HUES64 (cell line): Measurements from ENCODE around the gene GABRR2.

Experiments used
- H3K27ac ChIP-seq: 2 replicates; pipeline ENCODE4 v1.7.0; 2013; ENCODE audit warnings: low read depth, low read length, inconsistent platforms
- H3K27me3 ChIP-seq: 2 replicates; pipeline ENCODE4 v1.6.1; 2013; ENCODE audit warnings: mild to moderate bottlenecking, low read length; ENCODE audit not compliant: insufficient read depth
- H3K36me3 ChIP-seq: 2 replicates; pipeline ENCODE4 v1.6.1; 2013; ENCODE audit warnings: mild to moderate bottlenecking, low read length; ENCODE audit not compliant: insufficient read depth
- H3K4me1 ChIP-seq: 2 replicates; pipeline ENCODE4 v1.6.1; 2013; ENCODE audit warnings: mild to moderate bottlenecking, low read length, moderate library complexity; ENCODE audit not compliant: insufficient read depth
- H3K4me3 ChIP-seq: 2 replicates; pipeline ENCODE4 v1.5.1; 2013; ENCODE audit warnings: mild to moderate bottlenecking, low read length, moderate library complexity
- H3K9ac ChIP-seq: 2 replicates; pipeline ENCODE4 v1.6.1; 2013; ENCODE audit warnings: mild to moderate bottlenecking, low read depth, low read length
- H3K9me3 ChIP-seq: 2 replicates; pipeline ENCODE4 v1.6.1; 2013; ENCODE audit warnings: low read depth, low read length; ENCODE audit not compliant: insufficient read depth
- WGBS: fragments of 150-250, 120-280 bp; methylation state at CpG from one replicate; pipeline ENCODE4 v1.1.7; 2013; ENCODE audit warnings: missing lambda C conversion rate; 5-methylcytosine and 5-hydroxymethylcytosine counted together

GABRR2 gene

GRCh38 chr6:89289710-89290109, 25.4 kb downstream of the GABRR2 start:
- H3K4me1 ChIP-seq: 0 out of 2 replicates have a peak, but pooled peaks cover 7% of the 10 kb centered on the region
- H3K27me3 ChIP-seq: no peaks in the 10 kb centered on the region
- H3K4me3 ChIP-seq: no peak overlapping the region
- H3K36me3 ChIP-seq: no peaks in the 10 kb centered on the region
- 90% methylated on average over 3 of the region's 3 CpGs for WGBS
- H3K9me3 ChIP-seq: no peaks in the 10 kb centered on the region
- H3K27ac ChIP-seq: no peak overlapping the region
- no peak overlapping the region for H3K9ac ChIP-seq

GRCh38 chr6:89287351-89288028, 27.6 kb downstream of the GABRR2 start:
- H3K27ac ChIP-seq: no peak overlapping the region
- 92% methylated on average over 9 of the region's 9 CpGs for WGBS
- no peak overlapping the region for H3K4me3 ChIP-seq
- H3K9me3 ChIP-seq: no peaks in the 10 kb centered on the region
- no peak overlapping the region for H3K9ac ChIP-seq
- no peaks in the 10 kb centered on the region for H3K36me3 ChIP-seq
- no peaks in the 10 kb centered on the region for H3K27me3 ChIP-seq
- H3K4me1 ChIP-seq: 0 out of 2 replicates have a peak, but pooled peaks cover 7% of the 10 kb centered on the region

- Histone ChIP-seq H3K27ac (no peak overlapping the region), H3K9ac (no peak overlapping the region), H3K36me3 (no peaks in the 10 kb centered on the region), H3K4me3 (no peak overlapping the region), H3K27me3 (no peaks in the 10 kb centered on the region), H3K4me1 (0 out of 2 replicates have a peak, but pooled peaks cover 7% of the 10 kb centered on the region), H3K9me3 (no peaks in the 10 kb centered on the region)
- WGBS: 72% methylated on average over 6 of the region's 6 CpGs
Observed at GRCh38 chr6:89286516-89286915, 28.6 kb downstream of the GABRR2 start.

GRCh38 chr6:89284963-89285735, 29.9 kb downstream of the GABRR2 start:
- H3K4me3 ChIP-seq: no peak overlapping the region
- H3K9ac ChIP-seq: no peak overlapping the region
- WGBS: 65% methylated on average over 14 of the region's 15 CpGs
- H3K9me3 ChIP-seq: no peaks in the 10 kb centered on the region
- H3K4me1 ChIP-seq: 0 out of 2 replicates have a peak, but pooled peaks cover 7% of the 10 kb centered on the region
- no peaks in the 10 kb centered on the region for H3K27me3 ChIP-seq
- no peaks in the 10 kb centered on the region for H3K36me3 ChIP-seq
- H3K27ac ChIP-seq: no peak overlapping the region

- WGBS: 90% methylated on average over 1 of the region's 3 CpGs
- no peak overlapping the region for H3K9ac ChIP-seq
- H3K36me3 ChIP-seq: no peaks in the 10 kb centered on the region
- no peak overlapping the region for H3K27ac ChIP-seq
- 0 out of 2 replicates have a peak, but pooled peaks cover 7% of the 10 kb centered on the region for H3K4me1 ChIP-seq
- no peaks in the 10 kb centered on the region for H3K9me3 ChIP-seq
- no peaks in the 10 kb centered on the region for H3K27me3 ChIP-seq
- H3K4me3 ChIP-seq: no peak overlapping the region
Observed at GRCh38 chr6:89284081-89284480, 31.0 kb downstream of the GABRR2 start.

- Histone ChIP-seq H3K4me1 (0 out of 2 replicates have a peak, but pooled peaks cover 7% of the 10 kb centered on the region), H3K4me3 (no peak overlapping the region), H3K9me3 (no peaks in the 10 kb centered on the region), H3K9ac (no peak overlapping the region), H3K27me3 (no peaks in the 10 kb centered on the region), H3K27ac (no peak overlapping the region), H3K36me3 (no peaks in the 10 kb centered on the region)
- WGBS: 93% methylated on average over 9 of the region's 9 CpGs
Observed at GRCh38 chr6:89282749-89283148, 32.4 kb downstream of the GABRR2 start.

GRCh38 chr6:89281779-89282246, 33.3 kb downstream of the GABRR2 start:
- Histone ChIP-seq H3K4me1 (0 out of 2 replicates have a peak, but pooled peaks cover 7% of the 10 kb centered on the region), H3K4me3 (no peak overlapping the region), H3K9ac (no peak overlapping the region), H3K36me3 (no peaks in the 10 kb centered on the region), H3K9me3 (no peaks in the 10 kb centered on the region), H3K27me3 (no peaks in the 10 kb centered on the region), H3K27ac (no peak overlapping the region)
- 62% methylated on average over 10 of the region's 10 CpGs for WGBS

GRCh38 chr6:89278956-89279355, 36.1 kb downstream of the GABRR2 start:
- no peaks in the 10 kb centered on the region for H3K36me3 ChIP-seq
- H3K4me1 ChIP-seq: no peaks in the 10 kb centered on the region
- H3K9me3 ChIP-seq: no peaks in the 10 kb centered on the region
- no peaks in the 10 kb centered on the region for H3K27me3 ChIP-seq
- 96% methylated on average over 9 of the region's 9 CpGs for WGBS
- H3K4me3 ChIP-seq: no peak overlapping the region
- H3K9ac ChIP-seq: no peak overlapping the region
- no peak overlapping the region for H3K27ac ChIP-seq

- no peaks in the 10 kb centered on the region for H3K27me3 ChIP-seq
- H3K9me3 ChIP-seq: no peaks in the 10 kb centered on the region
- no peaks in the 10 kb centered on the region for H3K36me3 ChIP-seq
- WGBS: 91% methylated on average over 4 of the region's 4 CpGs
- H3K4me3 ChIP-seq: no peak overlapping the region
- H3K27ac ChIP-seq: no peak overlapping the region
- H3K4me1 ChIP-seq: no peaks in the 10 kb centered on the region
- H3K9ac ChIP-seq: no peak overlapping the region
Observed at GRCh38 chr6:89275900-89276299, 39.2 kb downstream of the GABRR2 start.

- H3K27ac ChIP-seq: no peak overlapping the region
- no peaks in the 10 kb centered on the region for H3K4me1 ChIP-seq
- no peaks in the 10 kb centered on the region for H3K27me3 ChIP-seq
- H3K9me3 ChIP-seq: no peaks in the 10 kb centered on the region
- no peaks in the 10 kb centered on the region for H3K36me3 ChIP-seq
- WGBS: 92% methylated on average over 3 of the region's 3 CpGs
- H3K4me3 ChIP-seq: no peak overlapping the region
- H3K9ac ChIP-seq: no peak overlapping the region
Observed at GRCh38 chr6:89273816-89274215, 41.3 kb downstream of the GABRR2 start.

- H3K9me3 ChIP-seq: no peaks in the 10 kb centered on the region
- H3K4me3 ChIP-seq: no peak overlapping the region
- H3K4me1 ChIP-seq: no peaks in the 10 kb centered on the region
- no peaks in the 10 kb centered on the region for H3K36me3 ChIP-seq
- no peak overlapping the region for H3K27ac ChIP-seq
- no peaks in the 10 kb centered on the region for H3K27me3 ChIP-seq
- H3K9ac ChIP-seq: no peak overlapping the region
- 88% methylated on average over 11 of the region's 11 CpGs for WGBS
Observed at GRCh38 chr6:89272596-89272995, 42.5 kb downstream of the GABRR2 start.
